Stimulated activated CD4-positive, alpha-beta T cell treated with anti-CD3 and anti-CD28 coated beads, Interleukin-2, amount 100 ng/mL, for 48 hours (primary cell): ENCODE data around the gene MARF1.
"Not testable (repeated sequence)": the region's sequence is repeated elsewhere in the genome, so short reads cannot be mapped to it uniquely, and the experiment has no call there.

ENCODE experiments used
- DNase-seq, 2 donors: peaks; one replicate each; pipeline ENCODE4 v3.0.0-alpha.2; 2020

The MARF1 gene

DNA sequence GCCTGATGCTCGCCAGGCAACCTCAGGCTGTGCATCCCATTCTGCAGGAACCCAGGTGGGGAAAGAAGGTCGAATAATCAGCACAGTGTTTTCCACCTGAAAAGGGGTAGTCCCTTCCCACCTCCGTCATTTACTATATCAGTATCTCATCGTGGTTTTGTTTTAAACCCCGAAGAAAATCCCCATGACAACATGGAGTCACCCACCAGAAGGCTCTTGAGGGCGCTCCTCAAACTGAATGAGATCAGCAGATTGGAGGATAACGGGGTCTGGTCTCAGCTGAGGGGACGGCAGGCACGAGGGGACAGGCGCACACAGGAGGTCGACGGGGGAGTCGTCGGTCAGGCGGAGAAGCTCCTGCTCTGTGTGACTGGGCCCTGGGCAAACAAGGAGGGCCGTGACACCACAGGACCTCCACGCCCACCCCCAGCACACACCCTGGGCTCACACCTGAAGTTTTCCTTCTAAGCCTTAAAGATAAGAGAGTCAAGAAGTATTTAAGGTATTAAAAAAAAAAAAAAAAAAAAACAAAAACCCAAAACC, 44.2 kb downstream of the MARF1 start:
- no peak for DNase-seq

DNA sequence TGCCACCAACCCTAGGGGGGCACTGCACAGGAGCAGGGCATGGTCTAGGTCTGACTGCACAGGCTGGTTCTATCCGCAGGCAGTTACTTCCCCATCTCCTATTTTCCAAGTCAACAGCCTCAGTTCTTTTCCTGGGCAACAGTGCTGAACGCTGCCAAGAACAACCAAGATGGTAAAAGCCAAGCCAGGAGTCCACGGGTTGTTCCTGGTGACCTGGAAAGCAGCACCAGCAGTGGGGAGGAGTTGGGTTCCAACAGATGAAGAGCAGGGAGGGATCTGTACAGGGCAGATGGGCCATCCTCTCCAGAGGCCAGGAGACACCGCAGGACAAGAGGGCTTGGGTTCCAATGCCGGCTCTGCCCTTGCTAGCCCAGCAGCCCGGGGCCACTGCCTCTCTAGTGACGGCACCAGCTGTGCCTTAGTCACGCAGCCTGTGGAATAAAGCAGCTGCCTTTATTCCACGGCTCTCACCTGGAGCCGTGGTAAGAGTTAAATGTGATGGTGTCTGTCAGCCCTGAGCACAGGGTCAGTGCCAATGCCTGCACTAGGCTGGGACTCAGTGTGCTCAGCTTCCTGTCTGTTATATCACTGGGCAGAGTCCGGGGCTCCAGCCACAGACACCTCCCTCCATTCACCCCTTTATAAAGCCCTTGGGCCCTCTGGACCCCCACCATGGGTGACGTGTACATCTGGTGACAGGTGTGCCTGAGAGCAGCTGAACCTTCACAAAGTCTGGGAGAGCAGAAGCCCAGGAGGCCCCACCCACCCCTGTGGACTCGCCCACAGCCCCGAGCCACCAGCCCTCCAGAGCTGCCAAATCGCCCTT, 44.9 kb downstream of the MARF1 start:
- DNase-seq, result no peak

DNA sequence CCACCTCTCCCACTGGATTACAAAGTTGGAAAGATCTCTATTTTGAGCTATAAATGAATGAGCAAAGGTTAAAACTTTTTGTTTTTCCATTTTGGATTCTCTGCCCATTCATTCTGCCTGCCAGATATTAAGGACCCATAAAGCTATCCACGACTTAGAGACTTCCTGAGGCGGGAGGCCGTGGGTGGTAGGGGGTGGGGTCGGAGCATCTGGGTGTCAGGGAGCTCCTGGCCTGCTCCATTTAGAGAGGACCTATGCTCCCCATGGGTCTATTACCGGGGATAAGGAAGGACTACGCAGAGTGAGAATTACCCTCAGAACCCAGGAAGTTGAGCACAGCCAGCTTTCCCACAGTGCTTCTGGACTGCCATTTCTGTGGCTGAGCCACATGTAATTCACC, 45.8 kb downstream of the MARF1 start:
- DNase-seq, result no peak

DNA sequence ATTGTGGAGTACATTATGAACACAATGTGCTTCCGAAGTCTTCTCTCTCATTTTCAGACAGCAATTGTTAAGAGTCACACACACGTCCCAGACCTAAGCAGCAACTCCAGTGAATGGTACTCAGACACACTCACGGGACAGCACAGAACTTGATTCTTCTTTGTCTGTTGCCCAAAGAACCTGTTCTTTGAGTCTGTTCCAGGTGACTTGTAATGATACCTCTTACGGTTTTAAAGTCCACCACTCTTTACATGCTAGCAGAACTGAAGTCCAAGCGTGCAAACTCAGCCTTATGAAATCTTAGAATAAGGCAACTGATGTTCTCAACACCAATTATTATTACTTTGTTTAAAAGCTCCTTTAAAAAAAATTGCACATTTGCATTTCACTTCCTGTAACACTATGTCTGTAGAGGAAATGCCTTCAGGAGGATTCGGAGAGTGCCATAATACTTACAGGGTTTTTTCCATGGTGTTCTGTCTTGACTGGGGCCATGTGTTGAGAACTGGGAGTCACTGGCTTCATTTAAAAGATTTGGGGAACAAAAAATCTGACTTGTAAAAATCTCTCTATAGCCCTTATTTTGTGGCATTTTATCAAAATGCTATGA, 48.1 kb downstream of the MARF1 start:
- DNase-seq, result no peak

DNA sequence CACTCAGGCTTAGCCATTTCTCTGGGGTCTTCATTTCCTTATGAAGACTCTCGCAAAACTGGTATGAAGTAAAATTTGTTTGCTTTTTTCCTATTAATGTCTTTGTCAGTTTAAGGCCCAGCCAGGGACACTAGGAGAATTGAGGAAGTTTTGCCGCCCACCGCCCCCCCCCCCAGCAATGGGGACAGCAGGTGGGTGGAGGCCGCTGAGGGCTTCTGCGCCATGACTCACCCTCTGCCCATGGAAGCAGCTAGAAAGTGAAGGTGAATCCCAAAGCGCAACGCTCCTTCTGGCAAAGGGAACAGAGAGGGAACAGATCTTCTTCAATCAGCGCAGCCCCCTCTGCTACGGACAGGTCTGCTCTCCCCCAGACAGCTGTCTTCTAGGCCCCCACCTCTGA, 49.7 kb downstream of the MARF1 start:
- DNase-seq, result no peak

DNA sequence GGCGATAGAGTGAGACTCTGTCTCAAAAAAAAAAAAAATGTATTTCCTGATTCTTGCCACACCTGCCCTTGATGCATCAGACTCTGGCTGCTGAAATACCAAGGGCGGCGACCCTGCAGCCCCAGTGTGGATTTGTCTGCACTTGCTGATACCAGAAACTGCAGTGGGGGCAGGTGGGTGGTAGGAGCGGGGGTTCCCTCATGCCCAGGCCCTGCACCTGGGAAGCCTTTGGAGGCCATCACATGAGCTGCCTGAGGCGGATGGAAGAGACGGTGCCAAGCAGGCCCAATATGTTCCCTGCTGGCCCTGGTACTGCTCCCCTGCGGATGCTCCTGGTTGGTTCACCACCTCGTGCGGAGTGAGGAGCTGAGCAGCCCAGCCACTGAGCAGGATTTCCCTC, 50.6 kb downstream of the MARF1 start:
- DNase-seq, result no peak

DNA sequence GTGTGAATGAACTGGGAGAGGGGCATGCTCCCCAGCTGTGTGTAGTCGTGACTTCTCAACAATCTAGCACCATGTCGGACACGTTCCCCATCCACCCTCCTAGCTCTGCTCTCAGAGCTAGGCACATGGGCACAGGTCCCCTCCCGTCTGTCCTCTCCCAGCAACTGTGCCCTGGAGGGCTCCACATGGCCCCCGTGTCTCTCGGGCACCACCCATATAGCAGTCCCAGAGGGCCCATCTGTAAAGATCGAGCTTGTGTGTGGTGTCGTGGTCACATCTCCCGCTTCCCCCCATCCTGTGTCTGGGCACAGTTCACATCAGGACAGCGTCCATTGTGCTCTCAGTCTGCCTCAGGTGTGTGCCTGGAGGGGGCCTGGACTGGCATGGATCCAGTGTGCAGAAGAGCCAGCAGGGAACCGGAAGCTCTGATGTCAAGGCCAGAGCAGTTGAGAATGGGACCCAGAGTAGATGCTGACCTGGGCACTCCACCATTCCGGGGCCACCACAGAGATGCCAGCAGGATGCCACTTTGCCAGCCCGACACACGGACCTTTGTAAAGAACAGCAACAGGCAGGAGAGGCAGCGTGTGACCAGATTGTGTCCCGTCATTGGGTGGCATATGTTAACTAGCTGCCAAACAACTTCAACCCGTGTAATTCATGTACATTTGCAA, 55.7 kb downstream of the MARF1 start:
- no peak for DNase-seq

DNA sequence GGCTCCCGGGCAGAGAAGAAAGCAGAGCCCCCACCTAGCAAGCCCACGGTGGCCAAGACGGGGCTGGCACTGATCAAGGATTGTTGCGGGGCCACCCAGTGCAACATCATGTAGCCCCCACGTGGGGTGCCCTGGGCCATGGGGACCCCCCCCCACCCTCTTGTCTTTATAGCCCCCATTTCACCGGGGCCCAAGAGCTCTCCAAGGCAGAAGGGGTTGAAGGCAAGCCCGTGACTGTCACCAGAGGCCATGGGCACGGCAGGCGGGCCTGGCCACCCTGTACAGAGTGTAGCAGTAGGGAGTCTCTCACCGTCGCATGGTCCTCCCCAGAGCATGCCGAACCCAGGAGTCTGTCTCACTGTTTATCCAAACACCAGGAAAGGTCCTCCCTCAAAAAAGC, 56.2 kb downstream of the MARF1 start:
- DNase-seq, result no peak

DNA sequence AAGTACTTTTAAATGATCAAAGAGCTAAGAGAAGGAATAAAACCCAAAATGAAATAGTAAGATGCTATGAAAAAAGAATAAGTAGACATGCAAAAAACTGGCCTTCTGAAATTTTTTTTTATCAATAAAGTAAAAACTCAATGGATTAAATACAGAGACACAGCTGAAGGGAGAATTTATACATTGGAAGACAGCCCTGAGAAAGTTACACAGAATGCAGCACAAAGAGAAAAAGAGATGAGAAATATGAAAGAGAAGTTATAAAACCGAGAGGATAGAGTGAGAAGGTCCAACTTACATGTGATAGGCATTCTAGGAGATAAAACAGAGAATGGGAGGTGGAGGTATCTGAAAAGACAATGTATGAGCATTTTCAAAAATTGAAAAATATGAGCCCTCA, 57.0 kb downstream of the MARF1 start:
- no peak for DNase-seq

DNA sequence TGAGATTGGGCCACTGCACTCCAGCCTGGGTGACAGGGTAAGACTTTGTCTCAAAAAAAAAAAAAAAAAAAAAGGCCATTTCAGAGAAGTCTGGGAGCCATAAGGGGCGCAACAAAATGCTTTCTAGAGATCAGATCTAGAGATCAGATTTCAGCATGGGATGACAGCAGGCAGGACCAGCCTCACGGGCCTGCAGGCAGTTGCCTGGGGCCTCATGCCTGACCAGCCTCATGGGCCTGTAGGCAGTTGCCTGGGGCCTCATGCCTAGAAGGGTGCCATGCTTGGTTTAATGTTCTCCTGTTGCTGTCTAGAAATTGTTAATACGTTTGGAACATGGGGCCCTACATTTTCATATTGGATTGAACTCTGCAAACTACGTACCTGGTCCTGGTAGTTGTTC, 59.4 kb downstream of the MARF1 start:
- DNase-seq, result no peak

DNA sequence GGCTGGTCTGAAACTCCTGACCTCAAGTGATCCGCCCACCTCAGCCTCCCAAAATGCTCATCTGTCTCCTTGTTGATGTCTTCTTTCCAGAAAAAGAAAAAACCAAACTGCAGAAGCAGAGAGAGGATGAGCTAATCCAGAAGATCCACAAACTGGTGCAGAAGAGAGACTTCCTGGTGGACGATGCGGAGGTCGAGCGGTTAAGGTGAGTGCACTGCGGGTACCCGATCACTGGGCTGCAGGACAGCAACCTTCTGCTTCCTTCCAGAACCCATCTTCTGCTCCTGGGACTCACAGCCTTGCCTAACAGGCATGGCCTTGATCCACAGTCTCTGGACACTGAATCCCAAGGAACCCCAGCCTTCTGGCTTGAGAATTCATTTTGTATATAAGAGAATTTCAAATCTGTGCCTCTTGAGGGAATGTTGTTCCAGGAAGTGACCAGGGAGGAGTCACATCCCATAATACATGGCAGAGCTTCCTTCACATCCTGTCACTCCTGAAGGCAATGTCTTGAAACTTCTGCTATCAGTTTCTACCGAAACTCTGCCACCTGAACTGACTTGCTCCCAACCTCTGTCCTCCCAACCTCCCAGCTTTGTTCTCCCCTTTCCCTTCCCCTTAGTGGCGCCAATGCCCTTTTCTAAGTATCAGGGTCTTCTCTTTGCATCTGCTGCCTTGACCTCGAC, 61.7 kb downstream of the MARF1 start:
- no peak for DNase-seq

DNA sequence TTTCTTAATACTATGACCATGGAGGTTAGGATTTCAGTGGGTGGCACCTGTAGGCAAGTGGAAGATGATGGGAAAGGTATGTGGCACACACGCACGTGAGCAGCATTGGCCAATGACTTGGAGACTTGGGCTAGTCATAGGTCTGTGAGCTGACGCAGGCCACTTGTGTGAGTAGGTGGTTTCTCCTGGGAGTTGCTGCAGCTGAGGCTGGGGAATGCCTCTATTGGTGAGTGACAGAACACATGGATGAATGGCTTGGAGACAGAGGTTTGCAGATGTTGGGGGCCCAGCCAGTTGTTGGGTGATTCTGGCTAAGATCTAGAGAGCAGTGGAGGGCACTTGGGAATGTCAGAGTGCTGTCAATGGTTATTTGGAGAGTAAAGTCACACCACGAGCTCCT, 64.1 kb downstream of the MARF1 start:
- no peak for DNase-seq

DNA sequence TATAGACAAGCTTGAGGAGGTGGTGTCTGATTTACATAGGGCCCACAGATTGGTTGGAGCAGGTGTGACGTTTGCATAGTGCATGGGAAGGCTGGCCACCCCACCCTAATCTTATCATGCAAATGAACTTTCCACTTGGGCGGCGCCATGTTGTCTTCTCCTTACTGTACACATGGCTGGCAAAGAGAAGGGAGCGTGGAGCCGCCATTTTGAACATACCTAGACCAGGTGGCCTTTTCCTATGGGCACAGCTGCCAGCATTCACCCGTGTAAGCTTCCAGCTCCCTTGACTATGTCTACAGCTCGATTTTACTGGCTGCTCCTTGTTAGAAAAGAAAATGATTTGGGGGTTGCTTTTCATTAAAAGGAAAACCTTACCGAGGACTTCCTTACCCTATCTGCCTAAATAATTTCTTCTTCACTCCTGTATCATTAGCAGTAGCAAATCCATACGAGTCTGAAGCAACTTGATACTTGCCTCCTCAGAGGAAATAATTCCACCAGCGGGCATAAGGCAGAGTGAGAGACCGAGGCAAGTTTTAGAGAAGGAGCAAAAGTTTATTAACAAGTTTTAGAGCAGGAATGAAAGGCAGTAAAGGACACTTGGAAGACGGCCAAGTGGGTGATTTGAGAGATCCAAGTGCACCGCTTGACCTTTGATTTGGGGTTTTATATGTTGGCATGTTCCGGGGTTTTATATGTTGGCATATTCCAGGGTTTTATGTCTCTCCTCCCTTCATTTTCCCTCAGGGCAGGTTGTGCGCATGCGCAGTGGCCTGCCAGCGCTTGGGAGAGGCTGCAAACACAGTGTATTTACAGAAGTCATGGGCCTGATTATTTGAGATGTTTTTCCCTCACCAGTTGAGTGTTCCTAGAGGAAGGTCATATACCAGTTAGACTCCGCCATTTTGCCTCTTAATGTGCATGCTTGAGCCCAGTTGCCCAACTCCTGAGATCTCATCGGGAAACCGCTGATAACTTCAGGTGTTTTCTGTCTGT, 65.7 kb downstream of the MARF1 start:
- no peak for DNase-seq

DNA sequence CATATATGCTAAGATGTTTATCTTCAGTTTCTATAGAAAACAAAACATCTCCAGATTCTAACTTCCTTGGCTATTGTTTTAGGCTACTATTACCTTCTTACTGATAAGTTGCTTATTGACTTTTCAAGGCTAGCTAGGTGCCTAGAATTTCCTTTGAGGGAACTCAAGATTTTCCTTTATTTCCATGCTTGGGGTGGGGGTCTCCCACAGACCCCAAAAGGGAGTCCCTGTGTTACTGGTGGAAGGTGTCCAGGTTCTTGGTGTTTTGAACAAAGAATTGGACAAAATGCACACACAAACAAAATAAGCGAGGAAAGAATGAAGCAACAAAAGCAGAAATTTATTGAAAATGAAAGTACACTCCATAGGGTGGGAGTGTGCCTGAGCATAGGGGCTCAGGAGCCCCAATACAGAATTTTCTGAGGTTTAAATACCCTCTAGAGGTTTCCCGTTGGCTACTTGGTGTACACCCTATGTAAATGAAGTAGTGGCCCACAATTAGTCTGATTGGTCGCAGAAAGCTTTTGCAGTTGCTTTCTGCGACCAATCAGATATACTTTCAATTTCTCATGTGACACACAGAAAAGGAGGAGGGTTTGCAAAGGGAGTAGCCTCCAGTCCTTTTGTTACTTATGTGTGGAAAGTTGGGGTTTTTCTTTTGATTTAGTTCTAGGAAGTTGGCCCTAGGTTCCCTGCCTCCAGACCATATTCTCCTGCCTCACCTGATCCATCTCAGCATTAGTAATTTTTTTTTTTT, 67.5 kb downstream of the MARF1 start:
- no peak for DNase-seq

DNA sequence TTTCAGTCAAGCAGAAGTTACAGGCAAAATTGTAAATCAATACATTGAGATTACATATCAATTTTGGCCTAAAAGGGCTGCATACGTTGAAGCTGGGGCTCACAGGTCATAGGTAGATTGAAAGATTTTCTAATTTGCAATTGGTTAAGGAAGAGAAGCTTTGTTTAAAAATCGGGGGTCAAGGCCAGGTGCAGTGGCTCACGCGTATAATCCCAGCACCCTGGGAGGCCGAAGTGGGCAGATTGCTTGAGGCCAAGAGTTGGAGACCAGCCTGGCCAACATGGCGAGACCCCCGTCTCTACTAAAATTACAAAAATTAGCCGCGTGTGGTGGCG, 68.4 kb downstream of the MARF1 start:
- DNase-seq, result no peak

DNA sequence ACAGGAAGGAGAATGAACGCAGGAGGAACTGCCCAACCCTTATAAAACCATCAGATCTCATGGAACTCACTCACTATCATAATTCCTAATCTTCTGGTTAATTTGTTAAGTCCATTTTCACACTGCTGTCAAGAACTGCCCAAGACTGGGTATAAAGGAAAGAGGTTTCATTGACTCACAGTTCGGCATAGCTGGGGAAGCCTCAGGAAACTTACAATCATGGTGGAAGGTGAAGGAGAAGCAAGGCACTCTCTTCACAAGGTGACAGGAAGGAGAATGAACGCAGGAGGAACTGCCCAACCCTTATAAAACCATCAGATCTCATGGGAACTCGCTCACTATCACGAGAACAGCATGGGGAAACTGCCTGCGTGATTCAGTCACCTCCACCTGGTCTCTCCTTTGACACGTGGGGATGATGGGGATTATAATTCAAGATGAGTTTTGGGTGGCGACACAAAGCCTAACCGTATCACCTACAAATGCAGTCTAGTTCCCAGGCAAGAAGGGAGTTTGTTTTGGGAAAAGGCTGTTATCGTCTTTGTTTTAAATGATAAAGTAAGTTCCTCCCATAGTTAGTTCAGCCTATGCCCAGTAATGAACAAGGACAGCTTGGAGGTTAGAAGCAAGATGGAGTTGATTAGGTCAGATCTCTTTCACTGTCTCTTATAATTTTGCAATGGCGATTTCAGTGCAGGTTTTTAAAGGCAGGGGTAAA, 68.9 kb downstream of the MARF1 start:
- not testable (repeated sequence) for DNase-seq

DNA sequence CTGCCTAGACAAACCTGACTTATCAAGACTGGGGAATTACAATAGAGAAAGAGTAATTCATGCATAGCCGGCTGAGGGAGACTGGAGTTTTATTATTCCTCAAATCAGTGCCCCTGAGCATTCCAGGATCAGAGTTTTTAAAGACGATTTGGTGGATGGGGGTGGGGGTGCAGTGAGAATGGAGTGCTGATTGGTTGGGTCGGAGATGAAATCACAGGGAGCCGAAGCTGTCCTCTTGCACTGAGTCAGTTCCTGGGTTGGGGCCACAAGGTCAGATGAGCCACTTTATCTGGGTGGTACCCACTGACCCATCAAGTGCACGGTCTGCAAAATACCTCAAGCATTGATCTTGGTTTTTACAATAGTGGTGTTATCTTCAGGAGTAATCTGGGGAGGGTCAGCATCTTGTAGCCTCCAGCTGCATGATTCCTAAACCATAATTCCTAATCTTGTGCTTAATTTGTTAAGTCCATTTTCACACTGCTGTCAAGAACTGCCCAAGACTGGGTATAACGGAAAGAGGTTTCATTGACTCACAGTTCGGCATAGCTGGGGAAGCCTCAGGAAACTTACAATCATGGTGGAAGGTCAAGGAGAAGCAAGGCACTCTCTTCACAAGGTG, 69.6 kb downstream of the MARF1 start:
- DNase-seq, result no peak

DNA sequence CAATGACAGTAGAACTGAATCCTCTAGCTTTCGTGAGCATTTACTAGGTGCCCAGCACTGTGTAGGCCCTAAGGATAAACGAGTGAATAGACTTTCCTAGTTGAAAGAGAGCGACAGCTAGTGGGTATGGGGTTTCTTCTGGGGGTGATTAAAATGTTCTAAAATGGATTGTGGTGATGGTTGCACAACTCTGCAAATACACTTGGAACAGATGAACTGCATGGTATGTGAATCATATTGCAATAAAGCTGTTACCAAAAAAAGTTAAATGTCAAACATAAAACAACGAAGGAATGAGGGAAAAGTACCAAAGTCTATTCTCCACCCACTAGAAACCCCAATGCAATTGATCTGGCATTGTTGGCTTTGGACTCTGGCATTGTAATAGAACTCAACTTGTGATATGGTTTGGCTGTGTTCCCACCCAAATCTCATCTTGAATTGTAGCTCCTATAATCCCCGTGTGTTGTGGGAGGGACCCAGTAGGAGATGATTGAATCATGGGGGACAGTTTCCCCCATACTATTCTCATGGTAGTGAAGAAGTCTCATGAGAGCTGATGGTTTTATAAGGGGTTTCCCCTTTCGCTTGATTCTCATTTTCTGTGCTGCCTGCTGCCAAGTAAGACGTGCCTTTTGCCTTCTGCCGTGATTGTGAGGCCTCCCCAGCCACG, 70.5 kb downstream of the MARF1 start:
- DNase-seq, result peak in 1 of 2 donors; percentile 31

DNA sequence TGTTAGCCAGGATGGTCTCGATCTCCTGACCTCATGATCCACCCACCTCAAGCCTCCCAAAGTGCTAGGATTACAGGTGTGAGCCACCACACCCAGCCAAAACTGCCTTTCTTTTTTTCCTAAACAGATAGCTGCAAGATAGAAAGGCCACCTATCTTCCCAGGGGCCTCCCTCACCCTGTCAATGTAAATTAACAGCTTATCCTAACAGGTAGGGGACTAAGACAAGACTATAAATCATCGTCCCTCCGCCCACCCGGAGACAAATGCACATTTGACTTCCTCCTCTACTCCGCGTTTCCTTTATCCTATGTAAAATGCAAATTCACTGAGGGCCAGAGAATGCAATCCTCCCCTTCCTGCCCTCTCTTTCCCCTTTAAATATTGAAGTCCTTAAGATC, 71.4 kb downstream of the MARF1 start:
- DNase-seq, result no peak

DNA sequence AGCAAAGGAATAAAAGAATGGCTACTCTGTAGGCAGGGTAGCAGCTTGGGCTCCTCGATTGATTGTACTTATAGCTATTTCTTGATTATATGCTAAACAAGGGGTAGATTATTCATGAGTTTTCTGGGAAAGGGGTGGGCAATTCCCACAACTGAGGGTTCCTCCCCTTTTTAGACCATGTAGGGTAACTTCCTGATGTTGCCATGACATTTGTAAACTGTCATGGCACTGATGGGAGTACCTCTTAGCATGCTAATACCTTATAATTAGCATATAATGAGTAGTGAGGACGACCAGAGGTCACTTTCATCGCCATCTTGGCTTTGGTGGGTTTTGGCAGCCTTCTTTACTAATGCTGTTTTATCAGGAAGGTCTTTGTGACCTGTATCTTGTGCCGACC, 72.3 kb downstream of the MARF1 start:
- not testable (repeated sequence) for DNase-seq
